Activated naive CD4-positive, alpha-beta T cell treated with Interleukin-2 at 50 U/mL for 16 hours (primary cell): ENCODE results near the gene FILIP1.
"Not testable (repeated sequence)": the region's sequence is repeated elsewhere in the genome, so short reads cannot be mapped to it uniquely, and the experiment has no call there.

Source experiments
- DNase-seq: peaks from one replicate; pipeline ENCODE4 v3.0.0-alpha.2; 2020

The FILIP1 gene

DNA sequence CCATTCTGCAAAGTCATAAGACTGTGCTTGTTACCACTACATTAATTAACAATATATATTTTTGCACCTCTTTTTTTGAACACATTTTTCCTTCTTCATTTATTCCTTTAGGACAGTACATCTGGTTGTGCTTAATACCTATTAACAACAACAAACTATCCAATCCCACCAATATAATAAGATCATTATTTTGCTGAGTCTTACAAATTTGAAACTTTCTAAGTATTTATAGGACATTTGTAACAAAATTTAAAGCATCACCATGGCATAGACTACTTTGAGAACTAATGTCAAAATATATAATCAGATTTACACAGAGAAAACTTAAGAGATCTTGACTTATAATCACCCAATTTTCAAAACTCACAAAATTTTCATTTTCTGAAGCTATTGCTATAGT is 47.9 kb downstream of the FILIP1 start:
- no peak for DNase-seq

DNA sequence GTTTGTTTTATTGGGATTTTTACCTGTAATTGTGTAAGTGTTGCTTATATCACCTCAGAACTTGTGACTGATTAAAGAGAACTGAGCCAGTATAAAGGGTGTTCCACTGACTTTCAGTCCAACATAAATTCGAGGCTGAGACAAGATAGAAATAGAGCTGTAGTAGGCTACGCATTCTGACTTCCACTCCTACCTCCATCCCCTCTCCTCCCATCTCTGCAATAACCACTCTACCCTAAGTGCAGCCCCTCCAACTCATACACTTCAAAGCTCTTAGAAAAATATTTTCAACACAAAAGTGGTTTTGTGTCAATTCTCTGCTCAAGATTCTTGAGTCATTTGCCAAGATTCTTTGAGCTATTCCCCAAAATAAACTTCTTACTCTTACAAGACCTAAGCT is 48.7 kb downstream of the FILIP1 start:
- DNase-seq: no peak

DNA sequence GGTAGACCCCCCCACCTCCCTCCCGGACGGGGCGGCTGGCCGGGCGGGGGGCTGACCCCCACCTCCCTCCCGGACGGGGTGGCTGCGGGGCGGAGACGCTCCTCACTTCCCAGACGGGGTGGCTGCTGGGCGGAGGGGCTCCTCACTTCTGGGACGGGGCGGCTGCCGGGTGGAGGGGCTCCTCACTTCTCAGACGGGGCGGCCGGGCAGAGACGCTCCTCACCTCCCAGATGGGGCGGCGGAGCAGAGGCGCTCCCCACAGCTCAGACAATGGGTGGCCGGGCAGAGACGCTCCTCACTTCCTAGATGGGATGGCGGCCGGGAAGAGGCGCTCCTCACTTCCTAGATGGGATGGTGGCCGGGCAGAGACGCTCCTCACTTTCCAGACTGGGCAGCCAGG is 51.7 kb downstream of the FILIP1 start:
- not testable (repeated sequence) for DNase-seq

DNA sequence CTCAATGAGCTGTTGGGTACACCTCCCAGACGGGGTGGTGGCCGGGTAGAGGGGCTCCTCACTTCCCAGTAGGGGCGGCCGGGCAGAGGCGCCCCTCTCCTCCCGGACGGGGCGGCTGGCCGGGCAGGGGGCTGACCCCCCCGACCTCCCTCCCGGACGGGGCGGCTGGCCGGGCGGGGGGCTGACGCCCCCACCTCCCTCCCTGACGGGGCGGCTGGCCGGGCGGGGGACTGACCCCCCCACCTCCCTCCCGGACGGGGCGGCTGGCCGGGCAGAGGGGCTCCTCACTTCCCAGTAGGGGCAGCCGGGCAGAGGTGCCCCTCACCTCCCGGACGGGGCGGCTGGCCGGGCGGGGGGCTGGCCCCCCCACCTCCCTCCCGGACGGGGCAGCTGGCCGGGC is 52.1 kb downstream of the FILIP1 start:
- not testable (repeated sequence) for DNase-seq

DNA sequence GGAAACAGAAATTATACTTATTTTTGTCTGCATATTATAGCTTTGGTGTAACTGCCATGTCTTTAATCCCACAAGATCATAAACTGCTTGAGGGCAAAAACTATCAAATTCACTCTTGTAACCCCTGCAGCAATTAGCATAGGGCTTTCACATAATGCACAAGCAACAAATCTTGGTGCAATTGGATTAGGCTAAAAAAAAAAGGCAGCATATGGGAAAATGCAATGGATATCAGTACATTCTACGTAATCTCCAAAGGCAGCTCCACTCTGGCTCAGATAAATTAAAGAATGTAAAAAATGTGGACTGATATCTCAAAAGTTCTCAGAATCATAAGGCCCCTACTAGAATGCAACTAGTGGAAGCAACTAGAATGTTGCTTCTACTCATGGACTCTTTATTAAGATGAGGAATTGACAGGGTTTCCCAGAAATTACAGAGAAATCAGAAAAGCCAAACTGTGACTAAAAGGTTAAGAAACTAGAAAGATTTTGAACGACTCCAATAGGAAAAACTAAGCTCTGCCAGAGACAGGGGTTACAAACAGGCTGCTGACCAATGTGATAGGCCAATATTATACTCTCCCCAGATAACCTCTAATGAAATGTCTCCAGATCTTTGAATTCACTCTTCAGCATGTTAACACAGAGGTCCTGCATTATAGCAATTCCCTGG is 55.0 kb downstream of the FILIP1 start:
- DNase-seq: no peak

DNA sequence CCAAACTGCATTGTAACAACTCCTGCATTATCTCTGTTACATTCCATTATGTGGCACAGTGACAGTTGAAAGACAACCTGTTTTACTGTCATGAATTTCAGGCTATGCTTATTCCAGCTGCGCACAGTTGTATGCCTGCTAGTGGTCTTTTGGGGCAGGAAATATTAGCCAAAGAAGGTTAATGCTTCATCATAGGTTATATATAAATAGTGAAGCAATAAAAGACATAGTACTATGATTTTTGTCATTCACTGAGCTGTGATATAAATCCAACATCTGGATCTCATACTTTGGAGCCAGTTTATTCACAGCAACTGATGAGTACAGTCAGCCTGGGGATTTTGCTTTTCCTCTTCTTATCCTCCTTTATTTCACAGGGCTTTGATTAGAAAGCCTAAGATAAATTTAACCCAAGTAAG is 55.6 kb downstream of the FILIP1 start:
- no peak for DNase-seq

DNA sequence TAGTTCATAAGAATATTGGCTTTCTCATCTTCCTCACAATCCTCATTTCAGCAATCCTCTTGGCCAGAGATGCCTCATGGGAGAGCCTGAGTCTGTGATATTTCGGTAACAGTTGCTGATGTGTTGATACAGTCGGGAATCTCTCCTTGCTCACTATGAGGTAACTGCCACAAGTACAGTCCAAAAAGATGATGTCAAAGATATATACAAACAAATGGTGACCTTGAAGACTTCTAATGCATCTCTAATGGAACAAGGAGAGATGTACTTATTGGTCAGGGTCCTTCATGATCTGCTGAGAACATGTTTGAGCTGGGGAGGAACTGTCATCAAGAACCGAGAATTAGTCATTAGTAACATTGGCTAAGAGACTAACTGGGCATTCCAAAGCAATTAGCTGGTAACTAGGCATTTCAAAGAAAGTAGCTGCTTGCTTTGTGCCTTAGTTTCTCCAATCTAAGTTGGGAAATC is 56.1 kb downstream of the FILIP1 start:
- DNase-seq: no peak

DNA sequence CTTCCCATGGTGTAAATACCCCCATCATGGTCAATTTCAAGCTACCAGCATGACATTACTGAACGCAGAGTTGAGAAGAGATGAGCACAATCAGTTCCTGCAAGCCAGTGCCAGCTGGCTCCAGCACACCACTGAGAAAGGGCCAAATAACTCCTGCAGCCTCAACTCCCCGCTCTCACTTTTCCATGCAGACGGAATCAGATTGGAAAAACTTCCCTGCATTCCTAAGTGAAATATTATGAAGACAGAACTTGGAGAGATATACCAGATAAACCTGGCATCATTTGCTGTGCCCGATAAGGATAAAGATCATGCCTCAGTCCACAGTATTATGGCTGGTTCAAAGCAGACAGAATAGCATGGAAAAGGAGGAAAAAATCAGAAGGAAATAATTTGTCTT is 56.7 kb downstream of the FILIP1 start:
- DNase-seq: no peak

DNA sequence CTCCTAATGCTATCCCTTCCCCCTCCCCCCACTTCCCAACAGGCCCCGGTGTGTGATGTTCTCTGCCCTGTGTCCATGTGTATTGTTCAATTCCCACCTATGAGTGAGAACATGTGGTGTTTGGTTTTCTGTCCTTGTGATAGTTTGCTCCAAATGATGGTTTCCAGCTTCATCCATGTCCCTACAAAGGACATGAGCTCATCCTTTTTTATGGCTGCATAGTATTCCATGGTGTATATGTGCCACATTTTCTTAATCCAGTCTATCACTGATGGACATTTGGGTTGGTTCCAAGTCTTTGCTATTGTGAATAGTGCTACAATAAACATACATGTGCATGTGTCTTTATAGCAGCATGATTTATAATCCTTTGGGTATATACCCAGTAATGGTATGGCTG is 60.8 kb downstream of the FILIP1 start:
- not testable (repeated sequence) for DNase-seq

DNA sequence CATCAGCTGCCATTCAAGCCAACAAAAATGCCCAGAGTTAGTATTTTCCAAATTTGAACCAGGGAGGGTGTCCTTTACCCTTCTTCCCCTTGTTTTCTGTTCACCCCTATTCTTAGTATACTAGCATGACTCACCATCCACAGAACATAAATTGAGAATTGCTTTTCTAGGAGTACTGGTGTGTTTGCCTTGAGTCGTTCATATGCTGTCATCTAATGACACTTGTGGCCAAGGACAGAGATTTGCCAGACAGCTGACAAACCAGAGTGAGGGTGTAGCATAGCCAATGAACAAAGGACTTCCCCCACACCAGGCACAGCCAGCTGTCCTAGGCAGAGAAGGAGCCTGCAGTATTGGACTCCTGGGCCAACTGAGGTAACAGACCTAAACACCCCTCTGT is 62.2 kb downstream of the FILIP1 start:
- DNase-seq: no peak

DNA sequence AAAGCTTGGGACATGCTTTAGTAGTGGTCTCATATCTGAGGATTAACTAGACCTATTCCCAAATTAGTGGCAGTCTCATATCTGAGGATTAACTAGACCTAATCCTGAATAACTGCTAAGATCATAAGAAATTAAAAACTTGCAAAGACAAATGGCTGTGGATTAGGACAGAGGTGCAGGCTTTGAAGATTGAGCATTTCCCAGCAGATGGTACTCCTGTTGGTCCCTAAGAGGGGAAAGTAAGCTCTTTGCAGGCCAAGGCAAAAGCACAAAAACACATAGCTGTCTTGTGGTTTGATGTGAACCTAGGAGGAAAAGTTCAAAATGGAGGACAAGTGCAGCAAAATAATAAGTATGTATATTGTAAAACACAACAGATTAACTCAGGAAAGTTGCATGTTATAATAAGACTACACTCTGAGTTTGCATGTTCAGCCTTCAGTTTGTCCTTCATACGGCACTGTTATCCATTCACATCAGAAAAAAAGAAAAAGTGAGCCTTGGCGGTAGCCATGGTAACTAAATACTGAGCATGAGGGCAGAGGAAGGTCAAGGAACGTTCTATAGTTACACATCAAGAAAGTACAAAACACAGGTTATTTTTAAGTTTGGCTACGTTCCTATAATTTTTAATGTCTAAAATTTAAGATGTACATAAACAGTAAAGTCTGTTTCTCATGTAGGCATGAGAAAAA is 62.8 kb downstream of the FILIP1 start:
- no peak for DNase-seq

DNA sequence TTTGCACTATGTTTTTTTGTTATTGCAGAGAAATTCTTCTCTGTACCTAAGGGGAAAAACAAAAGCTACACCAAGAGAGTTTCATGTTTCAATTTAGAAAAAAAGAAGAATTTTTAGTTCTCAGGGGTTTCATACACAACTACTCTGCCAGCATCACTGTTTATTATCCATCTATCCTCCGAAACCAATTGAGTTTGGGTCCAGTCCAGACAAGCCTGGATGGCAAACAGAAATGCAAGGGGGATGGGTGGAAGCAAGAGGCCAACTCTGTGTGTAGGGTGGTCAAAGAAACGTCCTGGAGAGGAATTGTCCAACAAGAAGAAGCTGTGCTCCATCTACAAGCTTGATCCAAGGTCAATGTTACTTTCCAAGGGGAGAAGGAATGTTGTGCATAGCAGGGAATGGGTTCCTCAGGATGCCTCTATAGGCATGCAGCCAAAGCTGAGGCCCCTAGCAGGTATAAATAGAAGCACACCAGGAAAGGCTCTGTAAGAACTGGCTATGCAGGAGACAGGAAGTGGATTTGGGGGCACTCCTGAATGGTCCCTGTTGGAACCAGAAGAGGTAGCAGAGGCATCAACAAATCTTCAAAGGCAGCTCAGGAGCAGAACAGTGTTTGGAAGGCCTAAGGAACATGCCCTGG is 64.4 kb downstream of the FILIP1 start:
- DNase-seq: no peak

DNA sequence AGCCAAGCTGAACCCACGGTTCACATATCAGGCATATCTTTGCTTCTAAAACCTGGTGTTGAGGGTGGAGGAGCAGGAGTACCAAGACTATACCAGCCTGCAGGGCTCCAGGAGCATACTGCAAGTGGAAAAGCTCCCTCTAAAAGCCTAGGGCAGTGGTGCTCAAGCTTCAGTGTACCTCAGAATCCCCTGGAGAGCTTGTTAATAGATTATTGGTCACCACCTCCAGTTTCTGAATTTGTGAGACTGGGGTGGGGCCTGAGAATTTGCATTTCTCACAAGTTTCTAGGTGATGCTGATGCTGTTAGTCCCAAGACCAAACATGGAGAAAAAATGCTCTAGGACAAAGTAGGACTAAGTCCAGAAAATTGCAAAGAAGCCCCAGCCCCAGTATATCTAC is 65.4 kb downstream of the FILIP1 start:
- DNase-seq: no peak

DNA sequence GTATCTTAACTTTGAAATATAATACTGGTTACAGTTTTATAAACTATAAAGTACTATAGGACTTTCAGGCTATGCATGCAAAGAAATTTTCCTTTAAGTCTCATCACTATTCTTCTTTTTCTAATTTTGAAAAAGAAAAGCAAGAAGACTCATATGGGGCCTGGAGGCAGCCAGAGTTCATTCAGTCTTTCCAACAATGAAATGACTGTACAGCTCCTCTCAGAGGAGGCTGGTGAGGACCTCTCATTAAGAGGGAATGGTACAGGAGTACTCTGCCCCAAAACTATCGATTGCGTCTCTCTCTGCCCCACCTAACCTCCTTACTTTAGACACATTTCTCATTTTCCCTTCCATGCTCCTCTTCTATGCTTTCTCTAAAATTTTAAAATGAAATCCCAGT is 66.3 kb downstream of the FILIP1 start:
- no peak for DNase-seq

DNA sequence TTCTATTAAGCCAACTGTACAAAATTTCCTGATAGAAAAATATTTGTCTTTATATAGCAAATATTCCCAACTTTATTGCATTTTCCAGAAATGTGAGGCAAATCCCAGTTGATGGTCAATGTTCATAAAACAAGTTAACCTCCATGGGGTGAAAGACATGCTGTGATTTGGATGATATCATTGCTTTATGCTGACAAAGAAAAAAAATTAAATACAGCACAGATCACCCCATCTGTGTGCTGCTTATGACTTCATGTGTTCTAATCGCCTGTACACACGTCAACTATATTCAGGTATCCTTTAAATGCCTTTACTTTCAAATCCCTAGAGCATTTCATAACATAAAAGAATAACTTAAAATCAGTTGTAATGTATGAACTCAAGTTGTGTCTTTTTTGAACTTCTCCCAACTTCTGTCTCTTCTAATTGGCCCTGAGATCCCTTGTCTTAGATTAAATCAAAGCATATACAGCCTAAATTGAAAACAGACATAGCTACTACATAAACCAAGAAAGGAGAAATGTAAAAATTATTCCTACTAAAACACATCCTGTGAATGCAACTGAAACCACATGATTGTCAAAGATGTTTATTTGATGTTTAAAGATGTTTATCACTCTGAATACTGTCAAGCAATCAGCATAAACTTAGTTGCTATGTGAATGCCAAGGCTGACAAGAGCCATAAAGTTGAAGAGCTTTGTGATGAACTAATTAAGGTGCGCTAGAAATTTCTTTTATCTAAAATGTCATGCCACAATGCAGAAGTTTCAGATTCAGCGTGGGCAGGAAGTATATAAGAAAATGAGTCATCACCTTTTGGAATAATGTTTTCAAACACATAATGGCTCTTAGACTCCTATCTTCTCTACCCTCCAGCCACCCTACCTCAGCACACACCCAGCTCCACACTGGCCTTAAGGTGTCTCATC is 68.7 kb downstream of the FILIP1 start:
- DNase-seq: no peak

DNA sequence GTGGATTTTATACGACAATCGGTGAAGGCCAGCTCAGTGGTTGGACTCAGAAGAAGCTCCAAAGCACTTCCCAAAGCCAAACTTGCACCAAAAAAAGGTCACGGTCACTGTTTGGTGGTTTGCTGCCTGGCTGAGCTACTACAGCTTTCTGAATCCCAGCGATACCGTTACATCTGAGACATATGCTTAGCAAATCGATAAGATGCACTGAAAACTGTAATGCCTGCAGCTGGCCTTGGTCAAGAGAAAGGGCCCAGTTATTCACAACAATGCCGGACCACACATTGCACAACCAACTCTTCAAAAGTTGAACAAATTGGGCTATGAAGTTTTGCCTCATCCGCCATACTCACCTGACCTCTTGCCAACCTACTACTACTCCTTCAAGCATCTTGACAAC is 70.2 kb downstream of the FILIP1 start:
- no peak for DNase-seq

DNA sequence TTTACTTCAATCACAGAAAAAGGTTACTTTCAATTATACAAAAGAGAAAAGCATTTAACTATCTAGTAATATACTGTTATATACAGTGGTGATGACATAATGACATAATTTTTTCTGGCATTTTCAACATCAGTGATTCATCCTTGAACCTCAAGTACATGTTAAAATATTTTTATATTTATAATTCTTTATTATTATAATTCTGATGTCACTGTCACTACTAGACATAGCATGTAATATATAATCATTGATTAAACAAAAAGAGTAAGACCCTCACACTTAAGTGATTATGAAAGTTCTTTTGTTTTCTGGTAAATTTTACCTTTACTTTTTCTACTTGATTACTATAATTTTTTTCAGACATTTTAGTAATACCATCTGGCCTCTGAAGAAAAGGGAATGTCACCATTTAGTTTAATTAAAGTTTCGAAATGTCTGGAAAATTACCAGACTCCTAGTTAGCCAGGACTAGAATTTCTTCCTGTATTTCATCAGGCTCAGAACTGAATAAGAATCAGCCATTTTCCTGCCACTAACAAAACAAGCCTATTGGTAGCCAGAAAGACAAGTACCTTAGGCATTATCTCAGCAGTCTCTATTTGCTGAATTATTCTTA is 71.5 kb downstream of the FILIP1 start:
- no peak for DNase-seq

DNA sequence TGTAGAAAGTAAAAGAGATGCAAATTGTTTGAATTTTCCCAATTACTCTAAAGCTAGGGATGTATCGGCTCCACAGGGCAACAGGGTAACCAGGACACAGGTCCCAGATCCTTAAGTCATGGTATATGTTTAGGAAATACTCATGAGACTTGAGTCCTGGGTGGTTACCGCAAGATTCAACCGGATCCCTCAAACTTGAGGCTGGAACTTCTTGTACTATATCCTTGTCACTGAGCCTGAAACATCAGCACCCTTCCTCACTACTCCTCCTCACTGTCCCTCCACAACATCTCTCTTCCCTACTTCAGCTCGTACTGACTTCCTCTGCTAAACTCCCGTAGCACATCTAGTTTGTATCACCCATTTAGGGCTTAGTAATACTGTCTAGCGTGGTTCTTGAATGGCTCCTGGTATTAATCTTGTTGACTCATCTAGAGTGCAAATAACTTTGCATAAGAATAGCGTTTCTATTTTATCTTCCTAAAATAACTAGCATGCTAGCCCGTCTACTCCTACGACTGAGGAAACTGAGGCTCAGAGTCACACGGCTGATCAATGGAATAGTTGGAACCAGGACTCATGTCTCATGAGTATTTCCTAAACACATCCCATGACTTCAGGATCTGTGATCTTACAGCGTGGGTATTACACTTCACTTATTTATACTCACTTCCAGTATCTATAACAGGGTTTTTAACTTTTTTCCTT is 72.1 kb downstream of the FILIP1 start:
- DNase-seq: no peak

DNA sequence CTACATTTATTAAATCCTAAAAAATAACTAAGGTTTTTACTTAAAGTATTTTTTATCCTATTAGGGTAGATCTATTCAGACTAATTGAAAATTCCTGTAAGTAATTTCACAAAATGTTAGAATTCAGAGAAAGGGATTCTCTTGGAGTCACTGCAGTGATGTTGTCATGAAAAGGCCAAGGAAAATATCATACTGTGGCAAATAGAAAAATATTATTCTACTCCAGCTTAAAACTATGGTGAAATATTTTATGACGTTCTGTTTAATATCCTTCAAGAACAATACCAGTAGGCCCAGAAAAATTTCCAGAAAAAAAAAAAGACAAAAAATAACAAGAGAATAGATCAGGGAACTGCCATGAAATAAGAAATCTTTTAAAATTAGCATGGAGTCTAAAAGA is 73.6 kb downstream of the FILIP1 start:
- DNase-seq: no peak

DNA sequence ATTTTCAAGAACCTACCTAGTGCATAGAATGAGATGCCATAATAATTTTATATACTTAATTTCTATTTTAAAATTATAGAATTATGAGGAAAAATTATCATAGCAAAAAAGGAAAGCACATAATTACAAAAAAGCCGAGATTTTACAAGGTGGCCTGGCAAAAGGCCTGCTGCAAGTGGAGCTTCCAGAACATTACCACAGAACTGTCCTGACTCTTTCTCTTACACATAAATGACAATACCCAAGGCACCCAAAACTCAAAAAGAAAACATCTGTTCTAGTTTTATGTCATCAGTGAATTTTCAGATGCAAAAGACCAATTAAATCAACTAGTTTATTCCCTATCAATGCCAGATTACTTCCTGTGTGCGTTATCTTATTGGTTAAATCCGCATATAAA is 74.2 kb downstream of the FILIP1 start:
- no peak for DNase-seq

DNA sequence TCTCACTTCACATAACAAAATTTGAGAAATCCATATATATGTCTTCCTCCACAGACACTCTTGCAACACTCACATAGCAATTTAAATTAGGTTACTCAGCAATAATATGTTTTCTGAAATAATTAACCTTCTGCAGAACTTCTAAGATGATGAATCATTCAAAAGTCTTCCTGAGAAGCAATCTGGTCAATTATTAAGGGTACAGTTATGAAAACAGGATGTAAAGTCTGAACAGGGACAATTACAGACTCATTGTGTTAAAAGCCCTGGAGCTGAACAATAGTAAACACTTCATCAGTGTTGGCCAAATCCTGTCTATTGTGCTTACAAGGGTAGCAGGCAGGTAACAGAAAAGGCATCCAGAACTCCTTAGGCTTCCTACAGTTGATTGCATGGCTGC is 75.4 kb downstream of the FILIP1 start:
- DNase-seq: no peak

DNA sequence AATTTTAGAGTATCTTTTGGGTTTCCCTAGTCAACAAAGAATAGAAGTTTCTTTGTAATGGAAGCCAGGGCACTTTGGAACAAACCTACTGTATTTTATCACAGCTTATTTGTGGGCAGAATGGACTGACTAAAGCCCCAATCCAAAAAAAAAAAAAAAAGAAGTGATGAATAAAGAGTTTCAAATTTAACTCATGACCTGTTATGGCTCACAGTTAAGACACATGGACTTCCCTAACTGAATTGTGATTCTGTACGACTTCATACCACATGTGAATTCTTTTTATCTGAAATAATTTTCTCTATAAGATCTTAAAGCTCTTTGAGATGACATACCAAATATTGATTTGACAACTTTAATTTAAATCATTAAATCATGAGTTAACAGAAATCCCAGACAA is 77.2 kb downstream of the FILIP1 start:
- DNase-seq: no peak
